HG02759 (cell line): Measurements from ENCODE around the gene ADGRG7.
"Not testable (repeated sequence)": the region's sequence is repeated elsewhere in the genome, so short reads cannot be mapped to it uniquely, and the experiment has no call there.

Source experiments
- ATAC-seq: cut with Tn5 transposase; IDR thresholded peaks from one replicate; pipeline ENCODE4 v1.9.1; 2021; ENCODE audit warnings: mild to moderate bottlenecking, moderate library complexity; ENCODE audit not compliant: unreplicated experiment

The ADGRG7 gene

GRCh38 chr3:100609305-100609704 is at the start of gene ADGRG7:
TSS of gene ADGRG7 (plus strand) at chr3:100609601. CDS start at chr3:100609857, 256 bp downstream.
- ATAC-seq: no peak

DNA sequence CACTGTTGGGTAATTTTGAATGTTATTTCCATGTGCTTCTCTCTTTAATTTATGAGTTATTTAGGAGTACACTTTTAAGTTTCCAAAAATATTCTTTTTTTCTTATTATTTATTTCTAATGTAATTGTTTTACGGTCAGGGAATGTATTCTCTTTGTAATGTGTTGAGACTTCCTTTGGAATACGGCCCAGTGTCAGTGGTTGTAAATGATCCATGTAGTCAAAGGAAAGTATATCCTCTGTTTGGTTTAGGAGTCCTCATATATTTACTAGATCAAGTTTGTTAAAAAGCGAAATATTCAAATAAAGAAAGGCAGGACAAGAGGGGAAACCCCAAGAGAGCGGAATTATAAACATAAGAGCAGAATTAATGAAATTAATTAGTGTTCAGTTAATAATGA is 49.0 kb upstream of the ADGRG7 start:
- no peak for ATAC-seq

- no peak for ATAC-seq
Measured at GRCh38 chr3:100561459-100562158, 47.8 kb upstream of the ADGRG7 start.

DNA sequence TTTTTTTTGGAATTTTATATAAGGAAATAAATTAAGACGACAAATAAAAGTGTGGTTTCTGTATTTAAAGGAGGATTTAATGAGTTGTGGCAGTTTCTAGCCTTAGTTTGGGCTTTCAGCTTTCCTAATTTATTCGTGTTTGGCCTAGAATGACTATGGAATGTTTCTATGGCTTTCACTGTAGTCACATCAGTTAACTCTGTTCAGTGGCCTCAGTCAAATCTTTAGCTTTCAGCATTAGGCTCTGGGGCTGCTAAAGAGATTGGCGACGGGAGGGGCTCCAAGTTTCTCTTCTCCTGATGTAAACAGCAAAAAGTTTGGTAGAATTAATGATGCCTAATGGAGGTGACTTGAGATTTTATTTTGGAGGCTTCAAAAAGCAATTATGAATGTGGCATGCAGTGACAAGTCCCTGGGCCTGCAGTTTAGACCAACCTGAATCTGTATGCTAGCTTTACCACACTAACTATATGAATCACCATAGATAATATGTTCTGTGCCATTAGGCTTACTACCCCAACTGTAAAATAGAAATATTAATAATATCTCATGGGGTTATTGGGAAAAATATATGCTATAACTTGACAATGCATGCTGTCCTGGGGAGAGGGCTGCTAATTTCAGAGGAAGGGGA is 47.1 kb upstream of the ADGRG7 start:
- no peak for ATAC-seq

GRCh38 chr3:100563228-100563627 is 46.2 kb upstream of the ADGRG7 start:
- ATAC-seq: no peak

DNA sequence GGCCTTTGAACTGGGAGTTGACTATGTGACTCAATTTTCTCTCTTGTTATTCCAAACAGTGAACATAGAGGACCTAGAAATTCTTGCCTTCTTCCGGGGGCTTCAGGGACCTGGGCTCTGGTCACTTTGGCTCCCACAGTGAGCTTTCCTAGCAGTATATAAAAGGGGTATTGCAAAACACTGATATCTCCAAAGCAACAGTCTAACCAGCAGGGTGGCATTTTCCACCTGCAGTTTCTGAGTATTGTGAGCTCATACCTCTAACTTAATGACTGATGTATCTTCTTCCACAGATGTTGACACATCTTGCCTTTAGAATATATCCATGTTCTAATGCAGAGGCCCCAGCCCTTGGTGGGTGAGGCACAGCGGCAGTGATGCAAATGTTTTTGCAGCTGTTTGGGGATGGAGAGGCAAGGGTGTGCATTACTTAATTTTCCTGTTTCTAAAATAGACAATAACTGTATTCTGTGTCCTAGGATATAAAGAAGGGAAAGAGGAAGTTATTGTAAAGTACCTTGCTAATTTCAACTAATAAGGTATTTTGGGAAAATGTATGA is 45.7 kb upstream of the ADGRG7 start:
- ATAC-seq: no peak

DNA sequence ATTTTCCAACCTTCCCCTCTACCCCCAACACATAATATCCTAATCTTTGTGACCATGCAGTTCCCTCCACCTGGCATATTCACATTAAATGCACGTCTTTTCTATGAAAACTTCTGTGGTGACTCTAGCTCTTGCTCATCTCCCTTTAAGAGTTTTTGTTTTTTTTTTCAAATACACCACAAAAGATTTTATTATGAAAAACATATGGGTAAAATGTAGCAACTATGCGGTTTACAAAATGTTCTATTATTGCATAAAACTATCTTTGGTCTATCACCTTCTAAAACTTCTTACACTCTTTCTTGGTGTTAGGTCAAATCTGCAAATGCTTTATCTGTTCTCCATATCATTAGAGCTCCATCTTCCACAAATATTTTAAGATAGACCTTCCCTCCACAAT is 38.6 kb upstream of the ADGRG7 start:
- no peak for ATAC-seq

DNA sequence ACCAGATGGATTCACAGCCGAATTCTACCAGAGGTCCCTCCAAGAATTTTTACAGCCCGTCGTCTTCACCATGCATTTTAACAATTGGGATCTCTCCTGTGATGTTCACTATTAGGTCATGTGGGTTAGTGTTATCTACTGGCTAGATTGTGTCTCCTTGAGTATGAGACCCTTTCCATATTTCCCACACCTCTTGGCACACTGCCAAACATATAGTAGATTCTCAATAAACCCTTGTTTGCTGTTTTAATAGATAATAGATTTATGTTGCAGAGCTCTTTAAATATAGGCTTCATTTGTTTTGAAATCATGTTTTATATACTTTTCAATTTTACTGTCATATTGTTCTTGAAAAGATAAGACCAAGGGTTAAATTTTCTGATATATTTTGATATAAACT is 34.9 kb upstream of the ADGRG7 start:
- no peak for ATAC-seq

- ATAC-seq: no peak
Measured at GRCh38 chr3:100575704-100576103, 33.7 kb upstream of the ADGRG7 start.

- no peak for ATAC-seq
Measured at GRCh38 chr3:100577382-100578008, 31.9 kb upstream of the ADGRG7 start.

GRCh38 chr3:100578646-100579045 is 30.8 kb upstream of the ADGRG7 start:
- ATAC-seq: no peak

- ATAC-seq: no peak
Measured at GRCh38 chr3:100580147-100580546, 29.3 kb upstream of the ADGRG7 start.

- no peak for ATAC-seq
Measured at GRCh38 chr3:100581650-100582049, 27.8 kb upstream of the ADGRG7 start.

DNA sequence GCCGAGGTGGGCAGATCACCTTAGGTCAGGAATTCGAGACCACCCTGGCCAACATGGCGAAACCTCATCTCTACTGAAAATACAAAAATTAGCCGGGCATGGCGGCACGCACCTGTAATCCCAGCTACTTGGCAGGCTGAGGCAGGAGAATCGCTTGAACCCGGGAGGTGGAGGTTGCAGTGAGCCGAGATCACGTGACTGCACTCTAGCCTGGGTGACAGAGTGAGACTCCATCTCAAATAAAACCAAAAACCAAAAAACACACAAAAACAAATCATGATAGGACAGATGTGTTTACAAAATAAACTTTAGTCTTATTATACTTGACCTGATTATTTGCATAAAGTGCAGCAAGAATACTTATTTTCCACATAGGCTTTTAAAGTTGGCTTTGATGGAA is 27.2 kb upstream of the ADGRG7 start:
- not testable (repeated sequence) for ATAC-seq

- no peak for ATAC-seq
Measured at GRCh38 chr3:100584101-100584660, 25.2 kb upstream of the ADGRG7 start.

DNA sequence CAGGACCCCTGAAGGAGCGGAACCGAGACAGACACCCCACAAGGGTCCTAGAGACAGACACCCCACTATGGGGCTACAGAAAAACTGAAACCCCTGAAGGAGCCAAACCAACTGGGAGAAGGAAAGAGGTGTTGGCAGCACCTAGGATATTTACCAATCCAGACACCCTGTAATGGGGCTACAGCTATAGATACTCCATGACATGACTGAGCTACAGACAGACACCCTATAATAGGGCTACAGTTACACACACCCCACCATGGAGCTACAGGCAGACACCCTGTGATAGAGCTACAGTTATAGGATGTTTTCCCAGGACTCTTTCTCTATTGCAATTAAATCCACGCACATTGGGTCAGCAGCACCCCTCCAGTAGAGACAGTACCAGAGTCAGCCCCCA is 22.6 kb upstream of the ADGRG7 start:
- ATAC-seq: no peak

DNA sequence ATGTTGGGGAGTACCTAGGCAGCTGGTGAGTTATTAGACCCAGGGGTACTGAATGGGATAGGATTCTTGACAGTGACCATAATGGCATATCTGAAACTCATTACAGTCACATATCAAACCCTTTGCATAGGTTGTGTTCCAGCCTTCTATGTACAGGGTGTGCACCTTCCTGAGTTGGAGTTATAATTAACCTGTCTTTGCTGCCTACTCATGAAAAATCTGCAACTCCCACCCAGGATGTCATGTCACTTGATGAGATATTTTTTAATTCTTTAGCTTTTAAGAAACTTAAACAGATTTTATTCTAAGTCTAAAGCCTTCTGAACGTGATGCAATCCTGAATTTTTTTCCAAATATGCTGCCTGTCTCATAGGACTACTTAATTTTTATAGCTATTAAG is 21.1 kb upstream of the ADGRG7 start:
- ATAC-seq: no peak

- peak; percentile 90 for ATAC-seq
Measured at GRCh38 chr3:100590114-100590839, 19.1 kb upstream of the ADGRG7 start.

DNA sequence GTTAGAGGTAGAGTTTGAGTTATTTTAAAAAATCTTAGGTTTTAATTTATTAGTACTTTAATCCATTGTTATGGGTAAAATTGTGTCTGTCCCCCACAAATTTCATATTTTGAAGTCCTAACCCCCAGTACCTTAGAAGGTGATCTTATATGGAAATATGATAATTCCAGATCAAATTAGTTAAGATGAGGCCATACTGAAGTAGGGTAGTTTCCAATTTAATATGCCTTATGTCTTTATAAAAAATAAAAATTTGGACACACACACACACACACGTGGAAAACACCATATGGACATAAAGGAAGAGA is 18.6 kb upstream of the ADGRG7 start:
- ATAC-seq: no peak

DNA sequence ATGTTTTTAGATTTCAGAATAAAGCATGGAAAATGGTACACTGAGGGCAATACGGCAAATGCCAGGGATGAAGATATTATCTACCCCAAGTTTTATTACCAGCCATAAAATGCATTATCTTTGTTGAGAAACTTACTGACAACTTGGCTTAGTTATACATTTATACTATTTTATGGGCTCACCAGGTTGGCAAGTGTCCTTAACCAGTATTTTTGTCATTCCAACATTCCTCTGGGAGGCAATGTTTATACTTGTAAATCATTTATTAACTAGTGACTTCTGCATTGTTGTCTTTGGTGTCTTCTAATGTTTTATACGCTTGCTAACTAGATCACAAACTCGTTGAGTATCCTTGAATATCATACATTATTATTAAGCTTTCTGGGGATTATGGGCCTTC is 18.0 kb upstream of the ADGRG7 start:
- ATAC-seq: no peak
